ENCODE results near the gene MEGF9.
A peak's percentile ranks its signal among the peaks of the same experiment; 100 is the strongest.
"Not testable (repeated sequence)": the region's sequence is repeated elsewhere in the genome, so short reads cannot be mapped to it uniquely, and the experiment has no call there.

The MEGF9 gene

GRCh38 chr9:120714088-120714845, at the start of gene MEGF9:
Gene MEGF9, minus strand, starts transcription at chr9:120714470. Its CDS starts 112 bp downstream, at chr9:120714358.
- DNase-seq: peak; percentile 99

GRCh38 chr9:120761006-120761405, 46.7 kb upstream of the MEGF9 start:
- DNase-seq: no peak

GRCh38 chr9:120759755-120760400, 45.6 kb upstream of the MEGF9 start:
- DNase-seq: no peak

DNA sequence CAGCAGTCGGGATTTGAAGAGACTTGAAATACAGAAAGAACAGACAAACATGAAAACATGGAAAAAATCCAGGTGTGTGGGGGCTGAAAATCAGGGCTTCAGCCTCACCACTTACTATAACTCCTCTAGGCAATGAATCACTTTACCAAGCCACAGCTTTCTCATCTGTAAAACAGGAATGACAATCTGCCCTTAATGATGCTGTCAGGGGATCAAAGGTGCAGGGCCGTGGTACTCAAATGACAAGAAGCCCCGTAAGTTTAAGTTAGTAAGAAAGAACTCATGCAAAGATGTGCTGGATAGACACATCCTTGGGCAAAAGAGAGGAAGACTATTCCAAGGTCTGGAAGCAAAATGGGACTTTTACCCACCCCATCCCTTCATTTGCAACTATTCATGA, 44.3 kb upstream of the MEGF9 start:
- DNase-seq: no peak

DNA sequence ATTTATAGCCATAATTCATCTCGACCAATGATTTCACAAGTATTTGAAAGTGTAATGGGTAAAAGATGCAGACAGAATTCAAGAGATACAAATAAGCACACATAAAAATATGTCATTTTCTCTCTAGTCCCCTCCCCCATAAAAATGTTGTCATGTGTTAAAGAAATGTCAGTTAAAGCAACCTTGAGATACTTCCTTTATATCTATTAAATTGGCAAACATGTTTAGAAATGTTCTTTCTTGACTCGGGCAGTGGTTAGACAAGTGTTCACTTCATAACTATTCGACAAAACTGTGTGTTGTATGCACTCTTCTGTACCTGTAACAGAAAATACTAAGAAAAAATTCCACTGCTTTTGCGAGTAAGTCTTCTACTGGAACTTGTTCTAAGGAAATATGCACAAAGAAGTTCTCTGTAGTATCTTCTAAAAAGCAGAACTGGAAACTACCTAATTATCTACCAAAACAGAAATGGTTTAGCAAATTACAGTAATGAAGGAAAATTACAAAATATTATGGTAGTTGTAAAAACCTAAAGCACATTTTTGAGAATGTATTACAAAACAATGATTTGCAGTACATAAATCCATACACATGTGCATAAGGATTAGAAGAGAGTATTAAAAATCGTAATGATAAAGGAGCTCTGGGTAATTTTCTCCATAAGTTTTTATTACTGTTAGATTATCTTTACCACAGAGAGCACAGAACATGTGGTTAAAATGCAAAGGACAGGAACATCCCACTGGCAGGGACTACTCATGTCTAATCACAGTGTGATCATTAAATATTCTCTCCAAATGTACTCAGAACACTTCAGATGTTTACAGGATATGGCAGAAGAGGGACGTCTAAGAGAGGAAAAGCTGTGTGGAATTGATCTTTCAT, 43.0 kb upstream of the MEGF9 start:
- DNase-seq: no peak

GRCh38 chr9:120756531-120756930, 42.3 kb upstream of the MEGF9 start:
- no peak for DNase-seq

GRCh38 chr9:120755810-120756434, 41.7 kb upstream of the MEGF9 start:
- peak; percentile 89 for DNase-seq

GRCh38 chr9:120755044-120755443, 40.8 kb upstream of the MEGF9 start:
- no peak for DNase-seq

- DNase-seq: no peak
Observed at GRCh38 chr9:120750421-120750820, 36.2 kb upstream of the MEGF9 start.

- not testable (repeated sequence) for DNase-seq
Observed at GRCh38 chr9:120746366-120746765, 32.1 kb upstream of the MEGF9 start.

GRCh38 chr9:120745278-120745677, 31.0 kb upstream of the MEGF9 start:
- no peak for DNase-seq

DNA sequence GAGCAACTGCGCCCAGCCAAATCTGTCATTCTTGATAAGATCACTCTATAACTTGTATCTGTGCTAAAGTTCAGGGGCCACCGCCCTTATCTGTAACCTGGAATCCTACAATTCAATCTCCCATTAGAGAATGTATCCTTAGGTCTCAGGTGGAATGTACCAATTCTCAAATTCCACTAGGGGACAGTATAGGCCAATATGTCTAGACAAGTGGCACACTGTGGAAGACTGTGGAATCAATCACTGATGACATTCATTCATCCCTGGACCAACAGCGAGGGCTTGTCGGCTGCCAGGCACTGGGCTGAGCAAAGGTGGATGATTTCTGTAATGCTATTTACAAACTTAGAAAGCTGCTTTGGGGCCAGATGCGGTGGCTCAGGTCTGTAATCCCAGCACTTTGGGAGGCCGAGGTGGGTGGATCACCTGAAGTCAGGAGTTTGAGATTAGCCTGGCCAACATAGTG, 28.7 kb upstream of the MEGF9 start:
- DNase-seq: no peak

DNA sequence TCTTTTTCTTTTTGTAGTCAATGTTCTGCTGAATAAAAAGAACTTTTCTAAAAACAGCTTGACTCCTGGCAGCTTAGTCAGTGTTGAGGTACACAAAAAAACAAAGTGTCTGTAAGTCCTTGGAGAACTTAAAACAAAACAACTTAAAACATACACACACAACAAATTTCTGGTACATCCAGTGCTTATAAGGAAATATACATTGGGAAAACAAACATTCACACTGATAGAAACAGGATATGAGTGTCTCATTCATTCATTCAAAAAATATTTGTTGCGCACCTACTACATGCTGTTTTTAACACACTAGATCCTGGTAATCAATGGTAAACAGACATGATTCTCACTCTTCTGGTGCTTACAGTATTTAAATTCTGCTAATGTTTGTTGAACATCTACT, 27.4 kb upstream of the MEGF9 start:
- DNase-seq: no peak

DNA sequence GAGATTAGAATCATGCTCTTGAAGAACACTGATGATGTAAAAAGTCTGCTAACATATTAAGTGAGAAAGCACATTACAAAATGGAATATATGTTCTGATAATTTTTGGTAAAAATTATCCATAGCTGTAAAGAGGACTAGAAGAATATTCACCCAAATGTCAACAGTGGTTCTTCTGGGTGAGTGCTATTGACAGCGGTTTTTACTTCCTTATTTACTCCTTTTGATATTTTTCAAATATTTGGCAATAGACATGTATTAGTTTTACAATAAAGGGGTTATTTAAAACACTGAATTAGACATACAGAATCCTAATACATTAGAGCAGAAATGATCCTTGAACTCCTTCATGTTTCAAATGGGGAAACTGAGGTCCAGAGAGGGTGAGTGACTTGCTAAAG, 26.9 kb upstream of the MEGF9 start:
- no peak for DNase-seq

- DNase-seq: no peak
Observed at GRCh38 chr9:120740132-120740531, 25.9 kb upstream of the MEGF9 start.

DNA sequence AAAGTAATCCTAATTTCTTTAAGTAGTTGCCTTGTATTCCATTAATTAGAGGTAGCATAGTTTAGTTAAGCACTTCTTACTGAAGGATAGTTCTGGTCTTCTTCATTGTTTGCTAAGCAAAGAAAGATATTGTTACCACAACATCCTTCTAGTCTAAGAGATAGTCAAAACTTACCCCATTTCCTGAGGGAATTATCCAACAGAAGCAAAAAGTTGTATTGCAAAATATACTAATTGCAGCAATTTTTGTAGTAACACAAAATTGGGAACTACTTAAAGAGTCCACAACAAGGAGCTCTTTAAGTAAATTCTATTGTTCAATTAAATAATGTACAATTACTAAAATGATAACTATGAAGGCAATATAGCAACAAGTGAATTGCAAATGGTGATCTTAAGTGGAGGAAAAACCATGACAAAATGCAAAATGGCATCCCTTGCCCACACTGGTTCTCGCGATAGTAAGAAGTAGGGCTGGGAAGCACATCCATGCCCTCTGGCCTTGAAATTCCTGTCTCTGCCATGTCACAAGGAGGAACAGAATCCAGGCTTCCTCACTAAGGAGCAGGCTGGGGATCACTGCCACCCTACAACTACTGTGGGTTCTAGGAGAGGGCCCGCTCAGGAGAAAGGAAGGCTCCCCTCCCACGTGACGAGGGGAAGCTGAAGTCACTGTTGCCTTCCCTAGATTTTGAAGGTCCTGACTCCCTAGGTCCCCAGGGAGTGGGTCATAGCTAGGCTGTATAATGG, 23.3 kb upstream of the MEGF9 start:
- DNase-seq: no peak

DNA sequence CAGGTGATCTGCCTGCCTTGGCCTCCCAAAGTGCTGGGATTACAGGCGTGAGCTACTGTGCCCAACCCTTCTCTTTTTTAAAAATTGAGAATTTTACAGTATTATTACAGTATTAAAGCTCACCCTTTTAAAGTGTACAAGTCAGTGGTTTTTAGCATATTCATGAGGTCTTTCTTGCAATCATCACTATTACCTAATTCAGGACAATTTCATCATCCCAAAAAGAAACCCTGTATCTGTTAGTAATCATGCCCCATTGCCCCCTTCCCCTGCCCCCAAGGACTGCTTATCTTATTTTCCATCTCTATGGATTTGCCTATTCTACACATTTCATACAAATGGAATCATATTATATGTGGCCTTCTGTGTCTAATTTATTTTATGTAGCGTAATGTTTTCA, 22.6 kb upstream of the MEGF9 start:
- no peak for DNase-seq

DNA sequence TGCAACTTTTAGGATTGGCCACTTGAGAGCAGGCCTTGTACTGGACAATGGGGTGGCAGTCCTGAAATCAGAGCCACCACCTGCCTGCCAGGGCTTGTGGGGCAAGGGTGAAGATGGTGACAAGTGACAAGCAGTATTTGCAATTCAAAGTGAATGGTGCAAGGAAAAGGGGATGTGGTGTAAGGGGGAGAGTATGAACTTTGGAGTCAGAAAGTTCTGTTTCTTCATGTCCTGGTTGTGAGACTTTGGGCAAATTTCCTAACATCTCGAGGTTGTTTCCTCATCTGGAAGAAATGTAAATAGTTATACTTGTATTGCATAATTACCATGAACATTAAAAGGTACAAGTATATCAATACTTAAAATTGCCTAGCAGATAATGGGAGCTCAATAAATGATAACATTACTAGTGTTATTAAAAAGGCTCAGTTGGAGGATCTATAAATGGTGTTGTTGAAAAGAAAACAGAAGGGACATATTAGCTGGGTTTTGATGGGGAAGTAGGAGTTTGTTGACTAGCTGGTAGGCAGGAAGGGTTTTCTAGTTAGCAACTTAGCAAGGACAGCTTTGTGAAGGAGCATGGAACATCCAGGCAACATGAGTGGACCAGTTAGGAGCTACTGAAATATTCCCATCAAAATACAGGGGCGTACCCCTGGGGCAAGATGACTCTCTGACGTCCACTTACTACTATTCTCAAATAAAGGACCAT, 21.3 kb upstream of the MEGF9 start:
- DNase-seq: no peak

DNA sequence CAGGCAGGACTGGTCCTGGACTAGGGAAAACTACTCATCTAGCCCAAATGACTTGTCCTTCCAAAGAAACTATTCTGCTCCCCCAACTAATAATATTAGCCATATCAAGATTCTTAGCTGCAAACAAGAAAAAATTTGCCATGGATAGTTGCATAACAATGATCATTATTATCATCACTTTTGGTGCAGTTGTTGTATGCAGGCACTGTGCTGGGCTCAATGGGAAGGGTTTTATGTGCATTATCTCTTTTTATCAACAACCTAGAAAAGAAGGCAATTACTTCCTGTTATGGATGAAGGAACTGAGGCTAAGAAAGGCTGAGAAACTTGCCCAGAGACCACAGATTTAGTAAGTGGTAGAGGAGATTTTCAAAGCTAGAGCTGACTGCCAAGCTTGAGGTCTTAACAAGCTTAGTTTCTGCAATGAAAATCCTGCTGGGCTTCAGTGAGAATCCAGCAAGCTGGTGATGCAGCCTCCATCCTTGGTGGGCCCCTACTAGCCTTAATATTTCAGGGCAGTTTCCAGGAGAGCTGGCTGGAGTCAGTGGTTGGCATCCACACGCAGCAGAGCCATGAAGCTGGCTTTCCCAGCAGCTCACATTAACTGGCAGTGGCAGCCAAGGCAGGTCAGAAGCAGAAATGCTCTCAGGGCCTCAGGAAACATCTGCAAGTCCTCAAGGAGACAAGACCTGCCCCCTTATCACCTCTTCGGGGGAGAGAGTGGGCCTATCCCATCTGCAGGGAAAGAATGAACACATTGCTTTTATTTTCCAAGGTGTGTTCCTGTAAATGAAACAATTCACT, 20.5 kb upstream of the MEGF9 start:
- no peak for DNase-seq

GRCh38 chr9:120733190-120733589, 18.9 kb upstream of the MEGF9 start:
- DNase-seq: no peak
